IPS-NIHi7 (cell line): ENCODE data around the gene KIFC3.
A peak's percentile ranks its signal among the peaks of the same experiment; 100 is the strongest.
"Not testable (repeated sequence)": the region's sequence is repeated elsewhere in the genome, so short reads cannot be mapped to it uniquely, and the experiment has no call there.

Experiments used
- DNase-seq: peaks from one replicate; pipeline ENCODE4 v3.0.0; 2012; ENCODE audit warnings: mixed read lengths; ENCODE audit errors: extremely low spot score

KIFC3 gene

DNA sequence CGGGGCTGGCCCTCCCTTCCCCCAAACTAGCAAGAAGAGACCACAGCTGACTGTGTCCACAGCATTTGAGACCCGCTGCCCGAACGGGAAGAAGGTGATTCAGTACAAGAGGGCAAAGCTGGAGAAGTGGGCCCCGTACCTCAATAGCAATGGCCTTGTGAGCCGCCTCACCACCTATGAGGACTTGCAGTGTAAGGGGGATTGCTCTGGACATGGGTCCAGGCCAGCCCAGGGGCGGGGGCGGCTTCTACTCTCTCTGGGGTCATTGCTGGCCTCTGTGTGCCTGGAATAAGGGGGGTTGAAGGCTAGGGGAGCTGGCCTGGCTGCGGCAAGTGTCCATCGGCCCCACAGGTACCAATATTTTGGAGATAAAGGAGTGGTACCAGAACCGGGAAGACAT is 79.6 kb downstream of the KIFC3 start:
- DNase-seq: no peak

DNA sequence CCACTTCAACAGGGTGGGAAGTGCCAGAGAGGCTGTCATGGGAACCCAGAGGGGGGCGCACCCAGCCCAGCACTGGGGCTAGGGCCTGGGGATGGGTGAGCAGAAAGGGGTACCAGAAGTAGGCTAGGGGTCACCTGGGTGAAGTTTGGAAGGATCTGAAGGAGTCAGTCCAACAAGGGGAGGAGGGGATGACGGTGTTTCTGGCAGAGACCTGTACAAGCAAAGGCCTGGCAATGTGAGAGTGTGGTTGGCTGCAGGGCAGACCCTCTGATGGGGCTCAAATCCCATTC is 80.1 kb downstream of the KIFC3 start:
- DNase-seq: no peak

DNA sequence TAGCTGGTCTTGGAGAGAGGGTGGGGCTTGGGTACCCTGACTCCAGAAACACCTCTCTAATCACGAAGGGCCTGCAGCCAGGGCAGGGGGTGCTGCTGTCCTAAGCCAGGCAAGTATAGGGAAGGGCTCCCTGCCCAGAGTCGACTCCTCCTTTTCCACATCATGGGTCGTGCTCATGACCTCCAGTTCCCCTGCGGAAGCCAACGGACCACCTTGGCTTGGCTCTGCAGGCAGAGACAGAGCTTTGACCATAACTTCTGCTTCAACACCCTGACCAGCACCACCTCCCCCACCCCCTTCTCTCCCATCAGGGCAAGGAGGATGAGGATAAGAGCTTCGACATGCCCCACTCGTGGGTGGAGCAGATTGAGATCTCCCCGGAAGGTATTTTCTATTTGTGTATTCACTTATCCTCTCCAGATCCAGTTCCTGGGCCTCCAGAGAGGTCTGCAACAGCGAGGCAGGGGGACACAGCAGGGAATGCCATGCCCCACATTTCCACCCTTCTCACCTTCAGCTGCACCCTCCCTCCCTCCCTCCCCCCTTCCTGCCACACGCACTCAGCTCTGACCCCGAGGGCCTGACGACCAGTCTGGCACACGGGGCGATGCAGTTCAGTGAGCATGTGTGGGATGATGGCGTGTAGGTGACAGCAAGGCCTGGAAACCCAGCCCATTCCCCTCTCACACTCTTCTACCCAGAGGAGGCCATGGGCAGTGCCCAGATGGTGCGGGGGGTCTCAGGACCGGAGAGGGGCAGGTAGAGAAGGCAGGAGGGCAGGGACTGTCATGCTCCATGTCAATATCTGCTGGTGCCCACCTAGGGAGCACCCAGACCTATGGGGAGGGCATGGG is 80.7 kb downstream of the KIFC3 start:
- no peak for DNase-seq

GRCh38 chr16:57720142-57720575 is 82.1 kb downstream of the KIFC3 start:
- DNase-seq: peak; percentile 68

GRCh38 chr16:57714047-57714446 is 88.2 kb downstream of the KIFC3 start:
- DNase-seq: no peak

- DNase-seq: no peak
Measured at GRCh38 chr16:57713596-57713995, 88.7 kb downstream of the KIFC3 start.

- not testable (repeated sequence) for DNase-seq
Measured at GRCh38 chr16:57712569-57712968, 89.7 kb downstream of the KIFC3 start.

DNA sequence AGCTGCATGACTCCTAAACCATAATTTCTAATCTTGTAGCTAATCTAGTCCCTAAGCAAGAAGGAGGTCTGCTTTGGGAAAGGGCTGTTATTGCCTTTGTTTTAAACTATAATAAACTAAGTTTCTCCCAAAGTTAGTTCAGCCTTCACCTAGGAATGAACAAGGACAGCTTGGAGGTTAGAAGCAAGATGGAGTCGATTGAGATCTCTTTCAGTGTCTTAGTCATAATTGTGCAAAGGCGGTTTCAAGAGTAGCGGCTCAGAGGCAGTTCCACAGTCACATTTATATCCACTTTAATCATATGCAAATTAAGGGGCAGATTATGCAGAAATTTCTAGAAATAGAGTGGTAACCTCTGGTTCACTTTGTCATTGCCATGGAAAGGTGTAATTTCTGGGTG is 90.3 kb downstream of the KIFC3 start:
- no peak for DNase-seq

- no peak for DNase-seq
Measured at GRCh38 chr16:57711346-57711745, 90.9 kb downstream of the KIFC3 start.

DNA sequence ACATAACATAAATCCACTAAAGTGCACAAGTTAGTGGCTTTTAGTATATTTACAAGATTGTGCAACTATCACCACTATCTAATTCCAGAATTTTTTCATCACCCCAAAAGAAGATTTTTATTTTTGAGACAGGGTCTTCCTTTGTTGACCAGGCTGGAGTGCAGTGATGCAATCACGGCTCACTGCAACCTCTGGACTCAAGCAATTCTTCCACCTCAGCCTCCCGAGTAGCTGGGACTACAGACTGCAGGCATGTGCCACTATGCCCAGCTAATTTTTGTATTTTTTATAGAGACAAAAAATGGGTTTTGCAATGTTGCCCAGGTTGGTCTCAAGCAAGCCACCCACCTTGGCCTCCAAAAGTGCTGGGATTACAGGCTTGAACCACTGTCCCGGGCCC is 92.6 kb downstream of the KIFC3 start:
- no peak for DNase-seq
